Measurements from ENCODE around the gene CNTN4.

DNA sequence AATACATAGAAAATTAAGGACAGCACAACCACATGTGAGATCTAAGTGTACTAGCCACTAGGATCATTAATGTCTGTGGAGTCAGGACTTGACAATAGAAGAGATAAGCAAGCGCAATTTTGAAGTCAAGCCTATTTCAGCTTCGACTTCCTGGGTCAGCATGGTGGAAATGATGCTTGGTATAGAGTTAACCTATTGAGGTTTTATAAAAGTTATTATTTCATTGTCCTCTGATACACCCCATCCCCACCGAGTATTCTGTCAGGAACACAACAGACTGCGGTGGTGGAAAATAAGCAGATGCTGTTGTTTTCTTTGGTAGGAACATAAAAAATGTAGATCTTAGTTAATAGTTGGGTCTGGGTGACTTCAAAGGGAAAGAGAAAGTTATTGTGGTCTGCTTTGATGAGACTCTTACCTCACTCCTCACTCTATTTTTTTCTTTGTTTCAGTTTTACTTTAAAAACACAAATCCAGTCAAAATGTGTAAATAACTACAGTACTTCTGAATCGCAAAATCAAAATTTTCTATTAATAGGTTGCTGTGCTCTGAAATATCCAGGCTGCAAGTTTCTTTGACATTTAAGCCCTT, 929.4 kb downstream of the CNTN4 start:
- TF ChIP-seq RFX5 (IDR thresholded peaks at IDR 0.05; ENCODE audit: borderline replicate concordance, low read depth, low read length) (no peak), SIN3A (conservative IDR thresholded peaks at IDR 0.05 in 1 of 2, IDR thresholded peaks at IDR 0.05 in 1 of 2; ENCODE audit: low read depth in 1 of 2, low read length in 2 of 2) (no peak), SP2 (IDR thresholded peaks at IDR 0.05; ENCODE audit: low read length) (no peak), RBBP5 (IDR thresholded peaks at IDR 0.05; ENCODE audit: borderline replicate concordance, low read depth, low read length) (no peak)
- TF ChIP-seq, protein P1, sequence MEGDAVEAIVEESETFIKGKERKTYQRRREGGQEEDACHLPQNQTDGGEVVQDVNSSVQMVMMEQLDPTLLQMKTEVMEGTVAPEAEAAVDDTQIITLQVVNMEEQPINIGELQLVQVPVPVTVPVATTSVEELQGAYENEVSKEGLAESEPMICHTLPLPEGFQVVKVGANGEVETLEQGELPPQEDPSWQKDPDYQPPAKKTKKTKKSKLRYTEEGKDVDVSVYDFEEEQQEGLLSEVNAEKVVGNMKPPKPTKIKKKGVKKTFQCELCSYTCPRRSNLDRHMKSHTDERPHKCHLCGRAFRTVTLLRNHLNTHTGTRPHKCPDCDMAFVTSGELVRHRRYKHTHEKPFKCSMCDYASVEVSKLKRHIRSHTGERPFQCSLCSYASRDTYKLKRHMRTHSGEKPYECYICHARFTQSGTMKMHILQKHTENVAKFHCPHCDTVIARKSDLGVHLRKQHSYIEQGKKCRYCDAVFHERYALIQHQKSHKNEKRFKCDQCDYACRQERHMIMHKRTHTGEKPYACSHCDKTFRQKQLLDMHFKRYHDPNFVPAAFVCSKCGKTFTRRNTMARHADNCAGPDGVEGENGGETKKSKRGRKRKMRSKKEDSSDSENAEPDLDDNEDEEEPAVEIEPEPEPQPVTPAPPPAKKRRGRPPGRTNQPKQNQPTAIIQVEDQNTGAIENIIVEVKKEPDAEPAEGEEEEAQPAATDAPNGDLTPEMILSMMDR (IDR thresholded peaks at IDR 0.05; ENCODE audit: control extremely low read depth in 1 of 3, insufficient read depth in 1 of 3, low read depth in 1 of 3, low read length in 3 of 3), result no peak
